CD4-positive, CD25-positive, alpha-beta regulatory T cell (primary cell): ENCODE results near the gene MRPS35. TPM values are rescaled to one million over a fixed set of nuclear protein-coding genes. Genes with fewer than 3 reads are reported as not detected.

Source experiments
- ATAC-seq, 2 donors: fragments of 150-1000 bp; cut with Tn5 transposase; one replicate each; pipeline ENCODE4 v1.10.0; 2021; ENCODE audit warnings: low read depth in 2 of 2, moderate number of reproducible peaks in 2 of 2, moderate library complexity in 1 of 2
- DNase-seq, 3 donors: peaks; one replicate each; pipeline versions ENCODE4 v3.0.0 to v3.0.0-alpha.2; 2012 to 2022; ENCODE audit warnings: mixed read lengths in 1 of 3
- H3K27ac ChIP-seq: one replicate; pipeline ENCODE4 v1.7.0; 2013; ENCODE audit warnings: mild to moderate bottlenecking, low read length; ENCODE audit not compliant: insufficient read depth, poor library complexity, severe bottlenecking
- H3K27me3 ChIP-seq: one replicate; pipeline ENCODE4 v1.7.0; 2013; ENCODE audit warnings: low read length; ENCODE audit not compliant: control insufficient read depth, insufficient read depth
- H3K36me3 ChIP-seq: one replicate; pipeline ENCODE4 v1.7.0; 2013; ENCODE audit warnings: mild to moderate bottlenecking, low read length, moderate library complexity; ENCODE audit not compliant: control insufficient read depth, insufficient read depth
- H3K4me1 ChIP-seq: 2 replicates; pipeline ENCODE4 v1.7.0; 2013; ENCODE audit warnings: mild to moderate bottlenecking, low read length; ENCODE audit not compliant: insufficient read depth, control insufficient read depth, poor library complexity, severe bottlenecking
- H3K4me3 ChIP-seq: one replicate; pipeline ENCODE4 v1.7.0; 2013; ENCODE audit warnings: low read depth, mild to moderate bottlenecking, low read length, moderate library complexity
- H3K9me3 ChIP-seq, 2 experiments: 1 replicate in 1 of 2; 2 replicates in 1 of 2; pipeline ENCODE4 v1.7.0; 2013; ENCODE audit warnings: low read length in 2 of 2, mild to moderate bottlenecking in 1 of 2, moderate library complexity in 1 of 2; ENCODE audit not compliant: control insufficient read depth in 2 of 2
- H3K27ac Mint-ChIP-seq, 3 donors: one replicate each; pipeline ENCODE4 v1.8.0; 2020 to 2022; ENCODE audit warnings: mild to moderate bottlenecking in 3 of 3, mixed read lengths in 3 of 3, moderate library complexity in 2 of 3
- H3K27me3 Mint-ChIP-seq: one replicate; pipeline ENCODE4 v1.8.0; 2022; ENCODE audit warnings: mild to moderate bottlenecking, mixed read lengths
- H3K36me3 Mint-ChIP-seq: one replicate; pipeline ENCODE4 v1.8.0; 2020; ENCODE audit warnings: mixed read lengths
- H3K4me1 Mint-ChIP-seq, 4 donors: one replicate each; pipeline ENCODE4 v1.8.0; 2020 to 2022; ENCODE audit warnings: mixed read lengths in 4 of 4, mild to moderate bottlenecking in 1 of 4
- H3K4me3 Mint-ChIP-seq, 4 donors: one replicate each; pipeline ENCODE4 v1.8.0; 2020 to 2022; ENCODE audit warnings: mild to moderate bottlenecking in 4 of 4, mixed read lengths in 4 of 4, moderate library complexity in 3 of 4
- H3K9me3 Mint-ChIP-seq, 7 donors: one replicate each; pipeline ENCODE4 v1.8.0; 2020 to 2022; ENCODE audit warnings: mixed read lengths in 7 of 7, mild to moderate bottlenecking in 3 of 7, moderate library complexity in 2 of 7
- polyA plus RNA-seq, 4 donors: library from polyadenylated mRNA; unstranded; fragments of 300-500 nt; fragmentation: Illumina TruSeq; gene quantifications; one replicate each; pipeline ENCODE4 v1.2.3, GENCODE V29; 2021
- total RNA-seq: library from RNA; stranded (reverse); gene quantifications from one replicate; pipeline ENCODE4 v1.2.3, GENCODE V29; 2022

The MRPS35 gene
- total and polyA plus RNA-seq, 5 donors from 2014 or later: 17.8 to 74.2 (median 67.1) TPM

DNA sequence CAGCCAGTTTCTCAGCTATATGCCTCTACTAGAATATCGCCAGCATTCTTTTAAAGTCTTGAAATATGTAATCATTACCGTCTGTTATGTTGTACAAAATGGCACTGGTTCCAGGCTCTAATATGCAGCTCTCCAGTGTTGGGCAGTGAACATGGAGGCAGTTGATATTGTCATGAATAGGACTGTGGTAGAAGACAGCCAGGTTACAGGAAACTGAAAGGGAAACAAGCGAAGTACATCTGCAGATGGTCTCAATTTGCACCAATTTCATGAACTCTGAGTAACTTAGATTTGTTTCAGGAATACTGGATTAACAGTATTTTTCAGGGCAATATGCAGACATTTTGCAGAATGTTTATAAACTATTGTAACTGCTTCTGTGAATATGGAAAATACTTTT, 56.0 kb downstream of the MRPS35 start:
- ATAC-seq (no peak), DNase-seq (peak in 1 of 3 donors; percentile 16)
- no peaks in the 10 kb centered on the region for H3K27me3 Mint-ChIP-seq
- H3K27ac Mint-ChIP-seq: no peak overlapping the region
- H3K27me3 ChIP-seq: no peaks in the 10 kb centered on the region
- H3K9me3 Mint-ChIP-seq: no peaks in the 10 kb centered on the region
- H3K36me3 Mint-ChIP-seq: peaks cover 7% of the 10 kb centered on the region
- peaks cover 0 to 5% (median 4%) of the 10 kb centered on the region in 4 donors for H3K4me1 Mint-ChIP-seq
- H3K36me3 ChIP-seq: no peaks in the 10 kb centered on the region
- peaks cover 1% of the 10 kb centered on the region for H3K4me1 ChIP-seq
- H3K9me3 ChIP-seq: no peaks in the 10 kb centered on the region
- no peak overlapping the region for H3K4me3 ChIP-seq
- H3K27ac ChIP-seq: no peak overlapping the region
- H3K4me3 Mint-ChIP-seq: no peak overlapping the region

GRCh38 chr12:27769142-27769673, 58.6 kb downstream of the MRPS35 start:
- Mint-ChIP-seq H3K27ac (no peak overlapping the region), H3K4me1 (peaks cover 2 to 5% (median 5%) of the 10 kb centered on the region in 4 donors)
- peaks cover 5% of the 10 kb centered on the region for H3K4me1 ChIP-seq

DNA sequence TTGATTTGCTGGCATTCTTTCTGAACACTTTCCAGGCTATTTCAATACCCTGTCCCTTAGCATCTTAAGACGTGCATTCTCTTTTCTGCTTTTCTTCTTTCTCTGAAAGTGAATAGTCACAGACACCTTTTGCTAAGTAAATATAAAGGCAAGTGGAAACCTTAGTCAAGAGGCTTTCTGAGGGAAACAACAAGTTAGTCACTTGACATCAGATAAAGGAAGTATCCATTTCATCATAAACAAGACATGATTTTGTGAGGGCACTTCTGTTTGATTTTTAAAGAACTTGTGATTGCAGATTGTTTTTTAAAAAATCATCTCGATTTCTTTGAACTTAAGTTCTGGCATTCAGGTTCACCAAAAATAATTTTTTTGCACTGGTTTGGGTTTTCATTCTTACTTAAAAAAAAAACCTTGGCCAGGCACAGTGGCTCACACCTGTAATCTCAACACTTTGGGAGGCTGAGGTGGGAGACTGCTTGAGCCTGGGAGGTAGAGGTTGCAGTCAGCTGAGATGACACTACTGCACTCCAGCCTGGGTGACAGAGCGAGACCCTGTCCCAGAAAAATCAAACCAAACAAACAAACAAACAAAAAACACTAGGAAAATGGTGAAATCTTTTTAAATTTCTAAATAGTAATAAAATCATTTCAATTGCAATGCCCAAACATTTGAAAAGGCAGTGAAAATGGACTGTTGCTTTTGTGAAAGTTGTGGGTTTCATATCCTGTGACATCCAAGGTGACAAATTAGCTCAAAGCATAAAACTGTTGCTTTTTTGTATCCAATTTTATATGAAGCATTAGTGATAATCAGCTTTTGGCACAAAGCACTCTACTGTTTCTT, 61.1 kb downstream of the MRPS35 start:
- Mint-ChIP-seq H3K27me3 (peaks cover 4% of the 10 kb centered on the region), H3K9me3 (peaks cover 0 to 1% (median 0%) of the 10 kb centered on the region in 7 donors), H3K36me3 (peaks cover 3% of the 10 kb centered on the region), H3K27ac (peak overlapping the region in 1 of 3 donors; percentile 20), H3K4me3 (no peak overlapping the region), H3K4me1 (peaks cover 2 to 5% (median 5%) of the 10 kb centered on the region in 4 donors)
- H3K9me3 ChIP-seq: no peaks in the 10 kb centered on the region
- no peaks in the 10 kb centered on the region for H3K36me3 ChIP-seq
- H3K4me3 ChIP-seq: no peak overlapping the region
- no peaks in the 10 kb centered on the region for H3K27me3 ChIP-seq
- no peak overlapping the region for H3K27ac ChIP-seq
- peaks cover 5% of the 10 kb centered on the region for H3K4me1 ChIP-seq
- DNase-seq: peak in 1 of 3 donors; percentile 21
- no peak for ATAC-seq

More at GRCh38 chr12:27769142-27769673, 58.6 kb downstream of the MRPS35 start:
- no peak overlapping the region for H3K4me3 ChIP-seq
- Mint-ChIP-seq H3K36me3 (peaks cover 3% of the 10 kb centered on the region), H3K9me3 (no peaks in the 10 kb centered on the region), H3K4me3 (no peak overlapping the region), H3K27me3 (no peaks in the 10 kb centered on the region)
- H3K27me3 ChIP-seq: no peaks in the 10 kb centered on the region
- H3K36me3 ChIP-seq: no peaks in the 10 kb centered on the region
- no peaks in the 10 kb centered on the region for H3K9me3 ChIP-seq
- H3K27ac ChIP-seq: no peak overlapping the region
- DNase-seq (no peak), ATAC-seq (no peak)

DNA sequence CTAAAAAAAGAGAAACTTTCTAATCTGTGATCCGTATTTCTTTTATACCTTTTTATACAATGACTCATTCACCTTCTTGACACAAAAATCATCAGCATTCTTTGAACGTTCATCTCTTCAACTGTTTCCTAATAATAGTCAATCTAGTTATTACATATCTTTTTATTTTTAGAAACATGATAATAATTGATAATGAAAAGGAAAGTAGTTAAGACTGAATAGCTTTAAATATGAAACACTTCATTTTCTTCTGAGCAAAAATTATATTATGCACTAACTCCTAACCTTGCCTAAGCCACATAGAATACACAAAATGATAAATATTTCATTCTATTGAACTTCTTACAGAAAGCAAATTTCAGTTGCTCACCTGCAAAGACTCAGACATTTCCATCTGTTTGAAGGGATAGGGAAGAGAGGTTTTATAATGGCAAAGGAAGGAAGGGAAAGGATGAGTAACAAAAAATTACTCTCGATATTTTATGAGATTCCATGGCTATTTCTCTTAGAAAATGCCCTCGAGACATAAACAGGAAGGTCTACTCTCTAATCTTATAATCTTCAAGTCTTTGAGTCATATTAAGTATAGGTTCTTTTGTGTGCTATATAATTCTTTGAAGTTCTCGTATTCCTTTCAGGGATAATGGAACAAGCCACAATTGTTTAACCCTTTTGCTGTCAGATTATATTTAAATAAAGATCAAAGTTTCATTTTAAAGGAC, 61.9 kb downstream of the MRPS35 start:
- peaks cover 2 to 5% (median 5%) of the 10 kb centered on the region in 4 donors for H3K4me1 Mint-ChIP-seq
- Histone ChIP-seq H3K4me1 (peaks cover 5% of the 10 kb centered on the region), H3K27me3 (no peaks in the 10 kb centered on the region), H3K36me3 (no peaks in the 10 kb centered on the region), H3K9me3 (no peaks in the 10 kb centered on the region), H3K27ac (no peak overlapping the region), H3K4me3 (no peak overlapping the region)
- no peak for ATAC-seq
- H3K27ac Mint-ChIP-seq: no peak overlapping the region
- no peak overlapping the region for H3K4me3 Mint-ChIP-seq
- peaks cover 4% of the 10 kb centered on the region for H3K27me3 Mint-ChIP-seq
- peaks cover 0 to 1% (median 0%) of the 10 kb centered on the region in 7 donors for H3K9me3 Mint-ChIP-seq
- peaks cover 3% of the 10 kb centered on the region for H3K36me3 Mint-ChIP-seq
- no peak for DNase-seq

- no peaks in the 10 kb centered on the region for H3K36me3 ChIP-seq
- H3K27me3 ChIP-seq: no peaks in the 10 kb centered on the region
- no peak overlapping the region for H3K27ac ChIP-seq
- no peaks in the 10 kb centered on the region for H3K9me3 ChIP-seq
- peak overlapping the region in 2 of 4 donors; percentile 25 to 94 for H3K4me3 Mint-ChIP-seq
- ATAC-seq: no peak
- peaks cover 24% of the 10 kb centered on the region for H3K4me1 ChIP-seq
- DNase-seq: no peak
- no peak overlapping the region for H3K27ac Mint-ChIP-seq
- peaks cover 4% of the 10 kb centered on the region for H3K27me3 Mint-ChIP-seq
- peaks cover 8 to 23% (median 13%) of the 10 kb centered on the region in 4 donors for H3K4me1 Mint-ChIP-seq
- peaks cover 0 to 1% (median 0%) of the 10 kb centered on the region in 7 donors for H3K9me3 Mint-ChIP-seq
- H3K36me3 Mint-ChIP-seq: no peaks in the 10 kb centered on the region
- H3K4me3 ChIP-seq: no peak overlapping the region
Measured at GRCh38 chr12:27777141-27777540, 66.5 kb downstream of the MRPS35 start.

- H3K4me3 ChIP-seq: no peak overlapping the region
- Mint-ChIP-seq H3K27me3 (peaks cover 4% of the 10 kb centered on the region), H3K4me1 (peaks cover 4 to 30% (median 22%) of the 10 kb centered on the region in 4 donors), H3K9me3 (peaks cover 0 to 1% (median 0%) of the 10 kb centered on the region in 7 donors), H3K36me3 (peaks cover 6% of the 10 kb centered on the region), H3K4me3 (peak overlapping the region; percentile 89 to 94 (median 91)), H3K27ac (peak overlapping the region in 1 of 3 donors; percentile 16)
- DNase-seq (no peak), ATAC-seq (no peak)
- no peaks in the 10 kb centered on the region for H3K36me3 ChIP-seq
- H3K9me3 ChIP-seq: no peaks in the 10 kb centered on the region
- H3K4me1 ChIP-seq: peaks cover 34% of the 10 kb centered on the region
- no peaks in the 10 kb centered on the region for H3K27me3 ChIP-seq
- H3K27ac ChIP-seq: no peak overlapping the region
Measured at GRCh38 chr12:27778206-27778605, 67.6 kb downstream of the MRPS35 start.

DNA sequence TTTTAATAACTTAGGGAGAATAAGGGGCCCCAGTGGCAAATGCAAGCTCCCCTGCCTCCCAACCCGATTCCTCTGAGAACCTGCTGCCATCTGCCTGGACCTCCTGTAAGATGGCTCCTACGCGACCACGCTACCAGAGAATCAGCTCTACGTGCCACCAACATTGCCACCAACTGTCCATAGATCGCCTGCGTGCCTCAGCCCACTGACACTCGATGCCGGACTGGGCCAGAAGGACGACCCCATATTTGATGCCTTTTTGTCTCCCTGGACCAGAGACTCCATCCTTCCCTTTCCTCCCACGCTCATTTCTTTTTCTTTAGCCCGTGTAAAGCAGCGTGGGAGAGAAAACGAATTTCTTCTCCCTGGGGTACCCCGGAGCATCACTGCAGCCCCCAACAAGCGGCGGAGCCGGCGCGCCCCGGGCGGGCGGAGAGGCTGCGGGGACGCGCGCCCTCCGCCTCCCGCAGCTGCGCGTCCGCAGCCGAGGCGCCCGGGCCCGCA, 68.8 kb downstream of the MRPS35 start:
- Histone ChIP-seq H3K4me1 (peaks cover 38% of the 10 kb centered on the region), H3K36me3 (no peaks in the 10 kb centered on the region), H3K9me3 (no peaks in the 10 kb centered on the region), H3K27ac (peak overlapping the region; percentile 57), H3K27me3 (no peaks in the 10 kb centered on the region), H3K4me3 (peak overlapping the region; percentile 85)
- H3K36me3 Mint-ChIP-seq: peaks cover 8% of the 10 kb centered on the region
- peak overlapping the region; percentile 89 to 94 (median 91) for H3K4me3 Mint-ChIP-seq
- H3K9me3 Mint-ChIP-seq: peaks cover 0 to 1% (median 0%) of the 10 kb centered on the region in 7 donors
- ATAC-seq (peak in 1 of 2 donors; percentile 29), DNase-seq (peak in 1 of 3 donors; percentile 29)
- peaks cover 4% of the 10 kb centered on the region for H3K27me3 Mint-ChIP-seq
- peaks cover 4 to 36% (median 28%) of the 10 kb centered on the region in 4 donors for H3K4me1 Mint-ChIP-seq
- peak overlapping the region; percentile 42 to 94 (median 88) for H3K27ac Mint-ChIP-seq
